Spleen (tissue), 7 donors: ENCODE data around the gene CRMP1.

Source experiments
- POLR2AphosphoS5 ChIP-seq, 3 donors: sonication (generic); formaldehyde crosslinking; IDR thresholded peaks; one replicate each; pipeline ENCODE4 v1.5.1; 2017; ENCODE audit warnings: antibody characterized with exemption in 3 of 3
- TF ChIP-seq, protein P1 (sequence below), 11 experiments: fragments of 200-600 bp in 7 of 11; fragments of 450-650 bp in 4 of 11; sonication (generic) in 4 of 11; IDR thresholded peaks in 8 of 11; conservative IDR thresholded peaks in 3 of 11; 1 replicate in 7 of 11; 2 replicates in 4 of 11; pipeline versions ENCODE4 v1.4.0 to v1.8.0; 2016 to 2021; ENCODE audit warnings: antibody characterized with exemption in 11 of 11, inconsistent platforms in 4 of 11, mild to moderate bottlenecking in 1 of 11
- donor health status: DM: no; HTN: no; CAD: no; lungs with moderate emphysema.
- donor health status: DM: no; HTN: no; CAD: no.
- donor health status: DM: no; HTN: no; CAD: no.

DNA sequence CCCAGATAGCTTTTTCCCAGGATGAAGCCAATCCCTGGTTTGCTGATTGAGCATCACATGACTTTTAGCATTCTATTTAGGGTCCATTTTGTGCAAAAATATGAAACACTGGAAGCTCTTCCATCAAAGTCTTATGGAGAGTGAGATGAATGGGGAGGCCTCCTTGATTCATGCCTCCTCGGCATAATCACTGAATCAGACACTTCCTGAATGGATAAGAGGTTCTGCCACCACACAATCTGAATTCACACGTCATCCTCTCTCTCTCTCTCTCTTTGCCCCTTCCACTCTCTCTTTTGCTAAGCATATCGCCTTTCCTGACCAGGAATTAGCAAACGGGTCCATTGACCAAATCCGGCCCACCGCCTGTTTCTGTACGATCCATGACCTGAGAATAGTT is 68.7 kb downstream of the CRMP1 start:
- TF ChIP-seq, protein P1, sequence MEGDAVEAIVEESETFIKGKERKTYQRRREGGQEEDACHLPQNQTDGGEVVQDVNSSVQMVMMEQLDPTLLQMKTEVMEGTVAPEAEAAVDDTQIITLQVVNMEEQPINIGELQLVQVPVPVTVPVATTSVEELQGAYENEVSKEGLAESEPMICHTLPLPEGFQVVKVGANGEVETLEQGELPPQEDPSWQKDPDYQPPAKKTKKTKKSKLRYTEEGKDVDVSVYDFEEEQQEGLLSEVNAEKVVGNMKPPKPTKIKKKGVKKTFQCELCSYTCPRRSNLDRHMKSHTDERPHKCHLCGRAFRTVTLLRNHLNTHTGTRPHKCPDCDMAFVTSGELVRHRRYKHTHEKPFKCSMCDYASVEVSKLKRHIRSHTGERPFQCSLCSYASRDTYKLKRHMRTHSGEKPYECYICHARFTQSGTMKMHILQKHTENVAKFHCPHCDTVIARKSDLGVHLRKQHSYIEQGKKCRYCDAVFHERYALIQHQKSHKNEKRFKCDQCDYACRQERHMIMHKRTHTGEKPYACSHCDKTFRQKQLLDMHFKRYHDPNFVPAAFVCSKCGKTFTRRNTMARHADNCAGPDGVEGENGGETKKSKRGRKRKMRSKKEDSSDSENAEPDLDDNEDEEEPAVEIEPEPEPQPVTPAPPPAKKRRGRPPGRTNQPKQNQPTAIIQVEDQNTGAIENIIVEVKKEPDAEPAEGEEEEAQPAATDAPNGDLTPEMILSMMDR (IDR thresholded peaks at IDR 0.05 in 8 of 11, conservative IDR thresholded peaks at IDR 0.05 in 3 of 11), result no peak
- no peak for TF ChIP-seq POLR2AphosphoS5 (IDR thresholded peaks at IDR 0.05)
